Loucy (cell line): ENCODE data around the gene BMPR1B.

Experiments
- H2AFZ ChIP-seq: fragments of 200-600 bp; sonication (generic); 2 replicates; pipeline ENCODE4 v1.6.0; 2016; ENCODE audit warnings: antibody characterized with exemption, mild to moderate bottlenecking, low read length, moderate library complexity
- H3F3A ChIP-seq: fragments of 200-600 bp; 2 replicates; pipeline ENCODE4 v1.6.0; 2016; ENCODE audit warnings: antibody characterized with exemption, low read depth, mild to moderate bottlenecking
- H3K27me3 ChIP-seq: fragments of 200-600 bp; sonication (generic); 2 replicates; pipeline ENCODE4 v1.6.1; 2014; ENCODE audit warnings: low read length, mild to moderate bottlenecking; ENCODE audit not compliant: insufficient read depth, poor library complexity, severe bottlenecking
- H3K36me3 ChIP-seq: fragments of 200-600 bp; sonication (generic); 2 replicates; pipeline ENCODE4 v1.6.1; 2016; ENCODE audit warnings: low read length; ENCODE audit not compliant: insufficient read depth
- H3K4me1 ChIP-seq: fragments of 200-600 bp; sonication (generic); 2 replicates; pipeline ENCODE4 v1.5.1; 2014; ENCODE audit warnings: low read length, mild to moderate bottlenecking; ENCODE audit not compliant: insufficient read depth, poor library complexity, severe bottlenecking
- H3K4me2 ChIP-seq: fragments of 200-600 bp; sonication (generic); 2 replicates; pipeline ENCODE4 v1.6.0; 2014; ENCODE audit warnings: antibody characterized with exemption, low read length, low read depth, mild to moderate bottlenecking; ENCODE audit not compliant: poor library complexity, severe bottlenecking
- H3K4me3 ChIP-seq: fragments of 200-600 bp; sonication (generic); 2 replicates; pipeline ENCODE4 v1.5.1; 2014; ENCODE audit warnings: low read length, mild to moderate bottlenecking, mixed read lengths; ENCODE audit not compliant: poor library complexity, severe bottlenecking
- H3K79me2 ChIP-seq: fragments of 200-600 bp; sonication (generic); 2 replicates; pipeline ENCODE4 v1.6.1; 2014; ENCODE audit warnings: low read length; ENCODE audit not compliant: insufficient read depth
- H3K9ac ChIP-seq: fragments of 200-600 bp; sonication (generic); 2 replicates; pipeline ENCODE4 v1.6.0; 2014; ENCODE audit warnings: mild to moderate bottlenecking, low read depth, low read length, moderate library complexity; ENCODE audit not compliant: poor library complexity, severe bottlenecking
- H3K9me2 ChIP-seq: fragments of 200-600 bp; sonication (generic); replicated peaks from 2 replicates; pipeline ENCODE4 v1.6.1; 2016; ENCODE audit warnings: low read depth, low read length, mixed read lengths
- H3K9me3 ChIP-seq: fragments of 200-600 bp; sonication (generic); 2 replicates; pipeline ENCODE4 v1.6.1; 2014; ENCODE audit warnings: mild to moderate bottlenecking, antibody characterized with exemption, low read length, low read depth; ENCODE audit not compliant: insufficient read depth
- H4K20me1 ChIP-seq: fragments of 200-600 bp; sonication (generic); 2 replicates; pipeline ENCODE4 v1.6.0; 2014; ENCODE audit warnings: antibody characterized with exemption, low read length, mild to moderate bottlenecking; ENCODE audit not compliant: insufficient read depth, poor library complexity, severe bottlenecking
- EZH2phosphoT487 ChIP-seq: fragments of 200-600 bp; IDR thresholded peaks from 2 replicates; pipeline ENCODE4 v1.6.1; 2018; ENCODE audit warnings: antibody characterized with exemption, mild to moderate bottlenecking, moderate library complexity, borderline replicate concordance
- TF ChIP-seq, protein P1 (sequence below): fragments of 200-600 bp; sonication (generic); conservative IDR thresholded peaks from 2 replicates; pipeline ENCODE4 v1.5.1; 2014; ENCODE audit warnings: mild to moderate bottlenecking, antibody characterized with exemption, low read length

The BMPR1B gene

DNA sequence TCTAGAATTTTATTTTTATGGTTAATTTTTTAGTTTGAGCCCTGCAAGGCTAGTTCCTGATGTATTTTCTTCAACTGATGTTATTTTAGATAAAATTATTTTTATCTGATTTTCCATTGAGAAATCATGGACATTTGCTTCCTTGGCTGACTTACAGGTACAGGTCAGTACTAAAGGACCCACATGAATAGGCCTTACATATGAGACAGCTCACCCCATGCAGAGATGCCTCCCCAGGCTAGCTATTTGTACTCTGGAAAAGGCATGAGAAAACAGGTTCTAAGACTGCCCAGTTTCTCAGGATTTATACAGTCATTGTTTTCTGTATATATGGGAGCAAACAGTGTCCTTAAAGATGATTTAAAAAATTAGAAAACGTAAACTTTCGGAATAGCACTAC lies 255.5 kb downstream of the BMPR1B start:
- H3K9me2 ChIP-seq = no peaks in the 10 kb centered on the region
- H3K9me3 ChIP-seq = no peaks in the 10 kb centered on the region
- TF ChIP-seq, protein P1, sequence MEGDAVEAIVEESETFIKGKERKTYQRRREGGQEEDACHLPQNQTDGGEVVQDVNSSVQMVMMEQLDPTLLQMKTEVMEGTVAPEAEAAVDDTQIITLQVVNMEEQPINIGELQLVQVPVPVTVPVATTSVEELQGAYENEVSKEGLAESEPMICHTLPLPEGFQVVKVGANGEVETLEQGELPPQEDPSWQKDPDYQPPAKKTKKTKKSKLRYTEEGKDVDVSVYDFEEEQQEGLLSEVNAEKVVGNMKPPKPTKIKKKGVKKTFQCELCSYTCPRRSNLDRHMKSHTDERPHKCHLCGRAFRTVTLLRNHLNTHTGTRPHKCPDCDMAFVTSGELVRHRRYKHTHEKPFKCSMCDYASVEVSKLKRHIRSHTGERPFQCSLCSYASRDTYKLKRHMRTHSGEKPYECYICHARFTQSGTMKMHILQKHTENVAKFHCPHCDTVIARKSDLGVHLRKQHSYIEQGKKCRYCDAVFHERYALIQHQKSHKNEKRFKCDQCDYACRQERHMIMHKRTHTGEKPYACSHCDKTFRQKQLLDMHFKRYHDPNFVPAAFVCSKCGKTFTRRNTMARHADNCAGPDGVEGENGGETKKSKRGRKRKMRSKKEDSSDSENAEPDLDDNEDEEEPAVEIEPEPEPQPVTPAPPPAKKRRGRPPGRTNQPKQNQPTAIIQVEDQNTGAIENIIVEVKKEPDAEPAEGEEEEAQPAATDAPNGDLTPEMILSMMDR = no peak
- no peak for TF ChIP-seq EZH2phosphoT487
- no peaks in the 10 kb centered on the region for H4K20me1 ChIP-seq
- H2AFZ ChIP-seq = no peak overlapping the region
- H3K27me3 ChIP-seq = no peaks in the 10 kb centered on the region
- no peaks in the 10 kb centered on the region for H3F3A ChIP-seq
- no peaks in the 10 kb centered on the region for H3K36me3 ChIP-seq
- no peak overlapping the region for H3K9ac ChIP-seq
- H3K79me2 ChIP-seq = no peaks in the 10 kb centered on the region
- no peak overlapping the region for H3K4me2 ChIP-seq
- H3K4me3 ChIP-seq = no peak overlapping the region
- no peaks in the 10 kb centered on the region for H3K4me1 ChIP-seq

DNA sequence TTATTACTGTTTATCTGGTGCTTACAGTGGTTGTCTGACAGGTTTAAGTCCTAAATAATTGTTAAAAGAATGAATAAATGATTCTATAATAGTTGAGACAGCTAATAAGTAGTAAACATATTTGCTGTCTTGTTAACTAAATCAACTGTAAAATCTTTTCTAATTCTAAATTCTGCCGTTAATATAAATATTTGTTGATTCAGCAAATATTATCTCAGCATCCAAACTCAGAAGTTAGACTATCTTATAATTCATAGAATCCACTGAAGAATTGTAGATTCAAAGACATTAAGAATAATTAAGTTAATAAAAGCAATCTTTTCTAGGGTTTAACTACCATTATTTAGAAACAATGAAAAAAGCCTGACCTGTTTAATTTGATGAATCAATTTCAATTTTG lies 256.3 kb downstream of the BMPR1B start:
- Histone ChIP-seq H3K9me3 (no peaks in the 10 kb centered on the region), H3F3A (no peaks in the 10 kb centered on the region), H4K20me1 (no peaks in the 10 kb centered on the region), H3K27me3 (no peaks in the 10 kb centered on the region), H3K36me3 (no peaks in the 10 kb centered on the region), H2AFZ (no peak overlapping the region), H3K9ac (no peak overlapping the region), H3K4me2 (no peak overlapping the region), H3K4me3 (no peak overlapping the region), H3K9me2 (no peaks in the 10 kb centered on the region), H3K4me1 (no peaks in the 10 kb centered on the region), H3K79me2 (no peaks in the 10 kb centered on the region)
- TF ChIP-seq, protein P1 = no peak
- no peak for TF ChIP-seq EZH2phosphoT487

DNA sequence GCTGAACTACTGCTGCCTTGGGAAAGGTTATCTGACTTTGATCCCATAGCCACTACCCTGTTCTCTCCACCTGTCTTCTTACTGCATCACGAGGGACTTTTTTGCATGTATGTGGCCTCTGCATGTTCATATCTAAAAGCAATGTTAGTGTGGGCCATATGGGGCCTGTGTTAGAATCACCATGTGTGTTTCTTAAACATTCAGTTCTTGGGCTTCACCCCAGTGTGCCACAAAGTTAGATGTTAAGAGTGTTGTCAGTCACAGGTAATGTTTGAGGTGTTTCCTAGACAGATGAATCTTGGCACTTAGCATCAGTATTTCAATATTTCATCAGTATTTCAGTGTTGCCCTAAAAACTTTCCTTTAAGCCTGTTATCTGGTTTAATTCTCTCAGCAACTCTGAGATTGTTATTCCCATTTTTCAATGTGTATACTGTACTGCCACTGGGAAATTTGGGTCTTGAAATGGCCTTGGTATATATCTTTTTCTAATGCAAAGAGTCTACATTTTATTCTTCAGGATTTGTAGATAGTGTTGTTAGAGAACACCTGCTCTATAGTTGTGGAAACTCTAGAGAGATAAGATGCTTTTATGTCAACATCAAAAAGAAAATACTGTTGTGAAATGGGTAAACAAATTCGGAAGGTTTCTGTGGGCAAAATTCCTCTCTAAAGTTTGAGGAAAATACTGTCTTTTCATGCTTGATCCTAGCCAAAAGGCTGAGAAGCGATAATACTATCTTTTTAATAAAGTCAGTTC lies 259.7 kb downstream of the BMPR1B start:
- H3K9ac ChIP-seq = no peak overlapping the region
- H3K36me3 ChIP-seq = no peaks in the 10 kb centered on the region
- no peaks in the 10 kb centered on the region for H3K4me1 ChIP-seq
- no peaks in the 10 kb centered on the region for H4K20me1 ChIP-seq
- H3K9me3 ChIP-seq = no peaks in the 10 kb centered on the region
- no peaks in the 10 kb centered on the region for H3K9me2 ChIP-seq
- H3K79me2 ChIP-seq = no peaks in the 10 kb centered on the region
- no peaks in the 10 kb centered on the region for H3F3A ChIP-seq
- no peak overlapping the region for H2AFZ ChIP-seq
- no peak overlapping the region for H3K4me2 ChIP-seq
- TF ChIP-seq, protein P1 = no peak
- no peak for TF ChIP-seq EZH2phosphoT487
- H3K4me3 ChIP-seq = no peak overlapping the region
- no peaks in the 10 kb centered on the region for H3K27me3 ChIP-seq
